Hepatocyte (in vitro differentiated cells): Measurements from ENCODE around the gene ZC3H12C. TPM values are rescaled to one million over a fixed set of nuclear protein-coding genes. Genes with fewer than 3 reads are reported as not detected.

Experiments used
- DNase-seq: peaks from one replicate; pipeline ENCODE4 v3.0.0-alpha.2; 2016; ENCODE audit warnings: low spot score
- H2AFZ ChIP-seq: fragments of 200-600 bp; sonication (generic); 2 replicates; pipeline ENCODE4 v1.6.0; 2016; ENCODE audit warnings: antibody characterized with exemption, mild to moderate bottlenecking
- H3K27ac ChIP-seq: fragments of 200-600 bp; sonication (generic); 2 replicates; pipeline ENCODE4 v1.5.1; 2016; ENCODE audit warnings: mild to moderate bottlenecking
- H3K27me3 ChIP-seq: fragments of 200-600 bp; sonication (generic); 2 replicates; pipeline ENCODE4 v1.6.1; 2016
- H3K36me3 ChIP-seq: fragments of 200-600 bp; sonication (generic); replicated peaks from 2 replicates; pipeline ENCODE4 v1.5.1; 2016; ENCODE audit warnings: low read depth; ENCODE audit not compliant: insufficient read depth
- H3K4me1 ChIP-seq: fragments of 200-600 bp; sonication (generic); 2 replicates; pipeline ENCODE4 v1.5.1; 2016; ENCODE audit warnings: mild to moderate bottlenecking, moderate library complexity; ENCODE audit not compliant: insufficient read depth
- H3K4me2 ChIP-seq: fragments of 200-600 bp; sonication (generic); 2 replicates; pipeline ENCODE4 v1.6.0; 2016
- H3K4me3 ChIP-seq: fragments of 200-600 bp; sonication (generic); 2 replicates; pipeline ENCODE4 v1.5.1; 2016; ENCODE audit warnings: mild to moderate bottlenecking
- H3K79me2 ChIP-seq: fragments of 200-600 bp; sonication (generic); 2 replicates; pipeline ENCODE4 v1.6.0; 2017; ENCODE audit warnings: mild to moderate bottlenecking
- H3K9me2 ChIP-seq: fragments of 200-600 bp; sonication (generic); replicated peaks from 2 replicates; pipeline ENCODE4 v1.6.0; 2017; ENCODE audit warnings: mild to moderate bottlenecking; ENCODE audit not compliant: insufficient read depth
- H3K9me3 ChIP-seq: fragments of 200-600 bp; sonication (generic); 2 replicates; pipeline ENCODE4 v1.5.1; 2016; ENCODE audit warnings: low read depth, mild to moderate bottlenecking
- H4K20me1 ChIP-seq: fragments of 200-600 bp; sonication (generic); 2 replicates; pipeline ENCODE4 v1.6.0; 2016; ENCODE audit warnings: mild to moderate bottlenecking; ENCODE audit not compliant: insufficient read depth, poor library complexity, severe bottlenecking
- CTCF ChIP-seq: fragments of 200-600 bp; sonication (generic); IDR thresholded peaks from 2 replicates; pipeline ENCODE4 v1.5.1; 2016; ENCODE audit warnings: antibody characterized with exemption, mild to moderate bottlenecking; ENCODE audit not compliant: poor library complexity
- EZH2 ChIP-seq: fragments of 200-600 bp; sonication (generic); IDR thresholded peaks from 2 replicates; pipeline ENCODE4 v1.6.1; 2016; ENCODE audit warnings: antibody characterized with exemption, mild to moderate bottlenecking, borderline replicate concordance
- EZH2phosphoT487 ChIP-seq: fragments of 200-600 bp; sonication (generic); IDR thresholded peaks from one replicate; pipeline ENCODE4 v1.6.1; 2018; ENCODE audit warnings: antibody characterized with exemption, mild to moderate bottlenecking, low read depth, moderate library complexity; ENCODE audit not compliant: unreplicated experiment, severe bottlenecking
- WGBS: methylation state at CpG from one replicate; pipeline ENCODE4 v1.1.6; 2016; ENCODE audit warnings: low lambda C conversion rate; ENCODE audit errors: missing lambda C conversion rate; 5-methylcytosine and 5-hydroxymethylcytosine counted together
- polyA plus RNA-seq: library from polyadenylated mRNA; unstranded; fragments of >200 nt; fragmentation: Nextera tagmentation; extraction: Ambion mirVana; gene quantifications from 2 replicates; pipeline ENCODE4 v1.2.1, GENCODE V29; 2016
- total RNA-seq: library from RNA; depleted of rRNA; stranded (reverse); fragments of >200 nt; gene quantifications from 2 replicates; pipeline ENCODE4 v1.2.3, GENCODE V29; 2014

Gene ZC3H12C
- total and polyA plus RNA-seq, 2 experiments from 2014 or later = 1.7 to 12.3 TPM

GRCh38 chr11:110131386-110132123 is 38.4 kb downstream of the ZC3H12C start:
- H2AFZ ChIP-seq = no peak overlapping the region
- H3K4me2 ChIP-seq = no peak overlapping the region
- H3K9me2 ChIP-seq = no peaks in the 10 kb centered on the region
- no peaks in the 10 kb centered on the region for H4K20me1 ChIP-seq
- H3K79me2 ChIP-seq = peaks cover 34% of the 10 kb centered on the region
- TF ChIP-seq EZH2 = no peak
- no peak for TF ChIP-seq EZH2phosphoT487
- no peak for TF ChIP-seq CTCF
- no peaks in the 10 kb centered on the region for H3K9me3 ChIP-seq
- peaks cover 13% of the 10 kb centered on the region for H3K4me1 ChIP-seq
- H3K27me3 ChIP-seq = no peaks in the 10 kb centered on the region
- no peak overlapping the region for H3K27ac ChIP-seq
- H3K36me3 ChIP-seq = no peaks in the 10 kb centered on the region
- H3K4me3 ChIP-seq = no peak overlapping the region
- no peak for DNase-seq
- WGBS = 89% methylated on average over 6 of the region's 6 CpGs

- Histone ChIP-seq H3K4me3 (no peak overlapping the region), H2AFZ (no peak overlapping the region), H4K20me1 (no peaks in the 10 kb centered on the region), H3K27me3 (no peaks in the 10 kb centered on the region), H3K9me2 (no peaks in the 10 kb centered on the region), H3K79me2 (peaks cover 30% of the 10 kb centered on the region), H3K27ac (no peak overlapping the region), H3K9me3 (no peaks in the 10 kb centered on the region), H3K4me2 (no peak overlapping the region), H3K36me3 (no peaks in the 10 kb centered on the region), H3K4me1 (no peaks in the 10 kb centered on the region)
- DNase-seq = no peak
- WGBS = 84% methylated on average over 2 of the region's 2 CpGs
- no peak for TF ChIP-seq EZH2
- TF ChIP-seq CTCF = no peak
- no peak for TF ChIP-seq EZH2phosphoT487
Observed at GRCh38 chr11:110133160-110133559, 40.0 kb downstream of the ZC3H12C start.

- H3K36me3 ChIP-seq = no peaks in the 10 kb centered on the region
- H3K27ac ChIP-seq = no peak overlapping the region
- 71% methylated on average over 6 of the region's 6 CpGs for WGBS
- DNase-seq = peak; percentile 23
- H3K4me3 ChIP-seq = no peak overlapping the region
- no peaks in the 10 kb centered on the region for H3K27me3 ChIP-seq
- H3K79me2 ChIP-seq = peaks cover 30% of the 10 kb centered on the region
- no peaks in the 10 kb centered on the region for H3K9me3 ChIP-seq
- H3K4me2 ChIP-seq = no peak overlapping the region
- H4K20me1 ChIP-seq = no peaks in the 10 kb centered on the region
- no peaks in the 10 kb centered on the region for H3K4me1 ChIP-seq
- no peak for TF ChIP-seq EZH2phosphoT487
- no peak for TF ChIP-seq CTCF
- no peak for TF ChIP-seq EZH2
- H2AFZ ChIP-seq = no peak overlapping the region
- no peaks in the 10 kb centered on the region for H3K9me2 ChIP-seq
Observed at GRCh38 chr11:110134110-110134509, 40.9 kb downstream of the ZC3H12C start.

GRCh38 chr11:110141812-110142211 is 48.6 kb downstream of the ZC3H12C start:
- Histone ChIP-seq H3K4me2 (no peak overlapping the region), H3K27me3 (no peaks in the 10 kb centered on the region), H2AFZ (no peak overlapping the region), H3K27ac (no peak overlapping the region), H3K4me1 (no peaks in the 10 kb centered on the region), H3K9me3 (no peaks in the 10 kb centered on the region), H4K20me1 (no peaks in the 10 kb centered on the region), H3K36me3 (no peaks in the 10 kb centered on the region), H3K79me2 (no peaks in the 10 kb centered on the region), H3K9me2 (no peaks in the 10 kb centered on the region), H3K4me3 (no peak overlapping the region)
- no peak for DNase-seq
- TF ChIP-seq EZH2 = no peak
- no peak for TF ChIP-seq EZH2phosphoT487
- no peak for TF ChIP-seq CTCF
